MM.1S (cell line): ENCODE data around the gene ACER3.
"Not testable (repeated sequence)": the region's sequence is repeated elsewhere in the genome, so short reads cannot be mapped to it uniquely, and the experiment has no call there.

ENCODE experiments used
- DNase-seq: peaks from one replicate; pipeline ENCODE4 v3.0.0-alpha.2; 2015
- H2AFZ ChIP-seq: fragments of 300-600 bp; sonication (generic); 2 replicates; pipeline ENCODE4 v1.6.0; 2016; ENCODE audit warnings: antibody characterized with exemption, low read length
- H3F3A ChIP-seq: fragments of 300-600 bp; sonication (generic); 2 replicates; pipeline ENCODE4 v1.6.1; 2016; ENCODE audit warnings: mild to moderate bottlenecking, antibody characterized with exemption, low read length, moderate library complexity, mixed read lengths; ENCODE audit not compliant: insufficient read depth
- H3K27ac ChIP-seq: fragments of 300-600 bp; sonication (generic); 2 replicates; pipeline ENCODE4 v1.5.1; 2016; ENCODE audit warnings: mild to moderate bottlenecking, low read length
- H3K27me3 ChIP-seq: fragments of 300-600 bp; sonication (generic); replicated peaks from 2 replicates; pipeline ENCODE4 v1.6.0; 2016; ENCODE audit warnings: low read length; ENCODE audit not compliant: insufficient read depth
- H3K36me3 ChIP-seq: fragments of 300-600 bp; sonication (generic); replicated peaks from 2 replicates; pipeline ENCODE4 v1.6.1; 2016; ENCODE audit warnings: mild to moderate bottlenecking, low read length, mixed read lengths; ENCODE audit not compliant: insufficient read depth
- H3K4me1 ChIP-seq: fragments of 300-600 bp; sonication (generic); 2 replicates; pipeline ENCODE4 v1.6.1; 2016; ENCODE audit warnings: low read length, mixed read lengths
- H3K4me2 ChIP-seq: fragments of 300-600 bp; sonication (generic); 2 replicates; pipeline ENCODE4 v1.6.0; 2016; ENCODE audit warnings: low read depth, low read length
- H3K4me3 ChIP-seq: fragments of 300-600 bp; sonication (generic); 2 replicates; pipeline ENCODE4 v1.5.1; 2016; ENCODE audit warnings: low read length, mixed read lengths
- H3K79me2 ChIP-seq: fragments of 300-600 bp; sonication (generic); 2 replicates; pipeline ENCODE4 v1.6.1; 2016; ENCODE audit warnings: mixed run types, low read length, mixed read lengths
- H3K9ac ChIP-seq: fragments of 300-600 bp; sonication (generic); 2 replicates; pipeline ENCODE4 v1.6.1; 2016; ENCODE audit warnings: low read length, mixed read lengths
- H3K9me2 ChIP-seq: fragments of 300-600 bp; sonication (generic); replicated peaks from 2 replicates; pipeline ENCODE4 v1.6.1; 2016; ENCODE audit warnings: mild to moderate bottlenecking, low read length, mixed read lengths; ENCODE audit not compliant: insufficient read depth
- H3K9me3 ChIP-seq: fragments of 300-600 bp; sonication (generic); replicated peaks from 2 replicates; pipeline ENCODE4 v1.6.1; 2016; ENCODE audit warnings: mild to moderate bottlenecking, low read length, mixed read lengths; ENCODE audit not compliant: insufficient read depth
- H4K20me1 ChIP-seq: fragments of 300-600 bp; sonication (generic); 2 replicates; pipeline ENCODE4 v1.6.1; 2016; ENCODE audit warnings: mild to moderate bottlenecking, low read length, moderate library complexity, mixed read lengths; ENCODE audit not compliant: insufficient read depth
- EZH2 ChIP-seq: fragments of 300-600 bp; sonication (generic); optimal IDR thresholded peaks from 2 replicates; pipeline ENCODE3; 2017; ENCODE audit warnings: low read depth, mild to moderate bottlenecking, antibody characterized with exemption, low read length, mixed read lengths
- EZH2phosphoT487 ChIP-seq: fragments of 300-600 bp; sonication (generic); IDR thresholded peaks from 2 replicates; pipeline ENCODE4 v1.6.1; 2018; ENCODE audit warnings: antibody characterized with exemption, low read length
- TF ChIP-seq, protein P1 (sequence below): fragments of 300-600 bp; sonication (generic); IDR thresholded peaks from 2 replicates; pipeline ENCODE4 v1.5.1; 2016; ENCODE audit warnings: antibody characterized with exemption, low read length, mixed read lengths

The ACER3 gene

DNA sequence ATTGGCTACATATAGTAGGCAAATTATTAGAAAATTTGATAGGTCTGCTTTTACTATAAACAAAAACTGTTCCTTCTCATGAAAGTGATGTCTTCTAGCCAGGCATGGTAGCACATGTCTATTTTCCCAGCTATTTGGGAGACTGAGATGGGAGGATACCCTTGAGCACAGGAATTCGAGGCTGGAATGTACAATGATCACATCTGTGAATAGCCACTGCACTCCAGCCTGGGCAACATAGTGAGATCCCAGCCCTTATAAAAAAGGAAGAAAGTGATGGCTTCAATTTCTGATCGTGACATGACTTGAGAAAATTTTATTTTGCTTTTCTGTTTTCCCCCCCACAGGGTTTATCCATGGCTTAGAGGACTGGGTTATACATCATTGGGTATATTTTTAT, 154.0 kb downstream of the ACER3 start:
- Histone ChIP-seq H2AFZ (no peak overlapping the region), H3K9me3 (no peaks in the 10 kb centered on the region), H3K4me2 (no peak overlapping the region), H3K9me2 (no peaks in the 10 kb centered on the region), H4K20me1 (no peaks in the 10 kb centered on the region), H3K27me3 (no peaks in the 10 kb centered on the region), H3K4me3 (no peak overlapping the region), H3K79me2 (no peaks in the 10 kb centered on the region), H3K4me1 (no peaks in the 10 kb centered on the region), H3K27ac (no peak overlapping the region), H3K36me3 (no peaks in the 10 kb centered on the region), H3K9ac (no peak overlapping the region), H3F3A (no peaks in the 10 kb centered on the region)
- DNase-seq: no peak
- TF ChIP-seq EZH2 (no peak), EZH2phosphoT487 (no peak)
- TF ChIP-seq, protein P1, sequence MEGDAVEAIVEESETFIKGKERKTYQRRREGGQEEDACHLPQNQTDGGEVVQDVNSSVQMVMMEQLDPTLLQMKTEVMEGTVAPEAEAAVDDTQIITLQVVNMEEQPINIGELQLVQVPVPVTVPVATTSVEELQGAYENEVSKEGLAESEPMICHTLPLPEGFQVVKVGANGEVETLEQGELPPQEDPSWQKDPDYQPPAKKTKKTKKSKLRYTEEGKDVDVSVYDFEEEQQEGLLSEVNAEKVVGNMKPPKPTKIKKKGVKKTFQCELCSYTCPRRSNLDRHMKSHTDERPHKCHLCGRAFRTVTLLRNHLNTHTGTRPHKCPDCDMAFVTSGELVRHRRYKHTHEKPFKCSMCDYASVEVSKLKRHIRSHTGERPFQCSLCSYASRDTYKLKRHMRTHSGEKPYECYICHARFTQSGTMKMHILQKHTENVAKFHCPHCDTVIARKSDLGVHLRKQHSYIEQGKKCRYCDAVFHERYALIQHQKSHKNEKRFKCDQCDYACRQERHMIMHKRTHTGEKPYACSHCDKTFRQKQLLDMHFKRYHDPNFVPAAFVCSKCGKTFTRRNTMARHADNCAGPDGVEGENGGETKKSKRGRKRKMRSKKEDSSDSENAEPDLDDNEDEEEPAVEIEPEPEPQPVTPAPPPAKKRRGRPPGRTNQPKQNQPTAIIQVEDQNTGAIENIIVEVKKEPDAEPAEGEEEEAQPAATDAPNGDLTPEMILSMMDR: no peak

DNA sequence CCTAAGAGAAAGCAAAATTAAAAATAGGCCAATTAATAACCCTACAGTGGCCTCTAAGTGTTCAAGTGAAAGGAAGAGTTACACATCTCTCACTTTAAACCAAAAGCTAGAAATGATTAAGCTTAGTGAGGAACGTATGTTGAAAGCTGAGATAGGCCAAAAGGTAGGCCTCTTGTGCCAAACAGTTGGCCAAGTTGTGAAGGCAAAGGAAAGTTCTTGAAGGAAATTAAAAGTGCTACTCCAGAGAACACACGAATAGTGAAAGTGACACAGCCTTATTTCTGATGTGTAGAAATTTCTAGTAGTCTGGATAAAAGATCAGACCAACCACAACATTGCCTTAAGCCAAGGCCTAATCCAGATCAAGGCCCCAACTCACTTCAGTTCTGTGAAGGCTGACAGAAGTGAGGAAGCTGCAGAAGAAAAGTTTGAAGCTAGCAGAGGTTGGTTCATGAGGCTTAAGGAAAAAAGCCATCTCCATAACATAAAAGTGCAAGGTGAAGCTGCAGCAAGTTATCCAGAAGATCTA, 157.7 kb downstream of the ACER3 start:
- not testable (repeated sequence) for H3K9me2 ChIP-seq, H3K27ac ChIP-seq, H3K4me2 ChIP-seq

DNA sequence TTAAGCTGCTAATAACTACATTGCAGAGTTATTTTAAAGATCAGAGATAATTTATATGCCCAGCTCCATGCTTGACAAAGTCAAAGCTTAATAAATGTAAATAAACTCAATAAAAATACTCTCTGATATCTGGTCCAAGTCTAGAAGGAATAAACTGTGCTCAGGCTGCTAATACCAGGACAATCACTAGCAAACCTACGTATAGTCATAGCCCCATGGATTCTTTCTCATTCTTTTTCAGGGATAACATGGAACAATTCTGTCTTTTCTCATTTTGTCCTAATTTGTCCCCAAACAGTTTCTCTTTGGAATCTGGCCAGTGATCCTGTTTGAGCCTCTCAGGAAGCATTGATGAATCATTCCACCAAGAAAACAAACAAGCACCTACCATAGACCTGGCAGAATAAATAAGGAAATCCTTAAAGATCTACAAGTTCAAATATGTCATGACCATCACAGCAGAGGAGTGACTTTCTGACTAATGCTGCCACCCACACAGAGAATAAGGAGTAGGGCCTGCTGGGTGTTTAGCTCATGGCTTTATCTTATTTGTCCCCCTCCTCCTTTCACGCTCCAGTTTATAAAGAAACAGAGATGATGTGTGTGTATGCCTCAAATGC, 159.4 kb downstream of the ACER3 start:
- H3F3A ChIP-seq: no peaks in the 10 kb centered on the region
- no peaks in the 10 kb centered on the region for H3K36me3 ChIP-seq
- no peaks in the 10 kb centered on the region for H3K27me3 ChIP-seq
- DNase-seq: no peak
- no peak overlapping the region for H3K4me2 ChIP-seq
- no peak overlapping the region for H2AFZ ChIP-seq
- H3K9me3 ChIP-seq: no peaks in the 10 kb centered on the region
- no peaks in the 10 kb centered on the region for H4K20me1 ChIP-seq
- no peak overlapping the region for H3K4me3 ChIP-seq
- no peaks in the 10 kb centered on the region for H3K79me2 ChIP-seq
- H3K27ac ChIP-seq: no peak overlapping the region
- H3K9me2 ChIP-seq: no peaks in the 10 kb centered on the region
- H3K4me1 ChIP-seq: no peaks in the 10 kb centered on the region
- no peak overlapping the region for H3K9ac ChIP-seq
- TF ChIP-seq EZH2phosphoT487 (no peak), EZH2 (no peak)
- TF ChIP-seq, protein P1: no peak

More for the DNA sequence above, 157.7 kb downstream of the ACER3 start:
- H3K4me3 ChIP-seq, H3K9ac ChIP-seq, DNase-seq, H3F3A ChIP-seq, H3K36me3 ChIP-seq, H3K27me3 ChIP-seq, H3K4me1 ChIP-seq, H3K79me2 ChIP-seq, H4K20me1 ChIP-seq, H2AFZ ChIP-seq, H3K9me3 ChIP-seq: not testable (repeated sequence)

DNA sequence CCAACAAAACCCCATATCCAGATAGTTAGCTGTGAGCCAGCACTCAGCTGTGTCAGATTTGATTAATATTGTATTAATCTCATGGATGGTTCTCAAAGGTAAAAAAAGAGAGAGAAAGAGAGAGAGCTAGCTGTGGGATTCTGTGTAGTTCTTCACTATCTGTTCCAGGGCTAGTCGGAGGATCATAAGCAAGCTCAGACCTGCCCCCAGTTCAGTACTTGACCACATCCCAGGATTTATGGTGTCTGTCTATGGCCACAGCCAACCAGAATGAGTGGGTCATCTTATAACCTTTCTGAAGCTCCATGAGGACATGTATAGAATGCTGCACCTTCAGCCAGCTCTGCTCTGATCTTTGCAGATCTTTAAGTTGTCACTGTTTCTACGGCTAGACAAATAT, 160.0 kb downstream of the ACER3 start:
- TF ChIP-seq, protein P1: no peak
- TF ChIP-seq EZH2phosphoT487 (no peak), EZH2 (no peak)
- no peaks in the 10 kb centered on the region for H4K20me1 ChIP-seq
- no peak overlapping the region for H3K4me2 ChIP-seq
- no peaks in the 10 kb centered on the region for H3K9me2 ChIP-seq
- H3F3A ChIP-seq: no peaks in the 10 kb centered on the region
- no peak overlapping the region for H3K9ac ChIP-seq
- H3K4me1 ChIP-seq: no peaks in the 10 kb centered on the region
- H3K27me3 ChIP-seq: no peaks in the 10 kb centered on the region
- no peaks in the 10 kb centered on the region for H3K36me3 ChIP-seq
- no peak overlapping the region for H3K27ac ChIP-seq
- no peak overlapping the region for H3K4me3 ChIP-seq
- no peak overlapping the region for H2AFZ ChIP-seq
- DNase-seq: no peak
- H3K9me3 ChIP-seq: no peaks in the 10 kb centered on the region
- no peaks in the 10 kb centered on the region for H3K79me2 ChIP-seq
